Measurements from ENCODE around the gene SDK2.
"Not testable (repeated sequence)": the region's sequence is repeated elsewhere in the genome, so short reads cannot be mapped to it uniquely, and the experiment has no call there.

SDK2 gene

GRCh38 chr17:73474370-73474988, 169.8 kb downstream of the SDK2 start:
- no peak overlapping the region for H3K27ac ChIP-seq (ENCODE audit: low read depth, low read length)

DNA sequence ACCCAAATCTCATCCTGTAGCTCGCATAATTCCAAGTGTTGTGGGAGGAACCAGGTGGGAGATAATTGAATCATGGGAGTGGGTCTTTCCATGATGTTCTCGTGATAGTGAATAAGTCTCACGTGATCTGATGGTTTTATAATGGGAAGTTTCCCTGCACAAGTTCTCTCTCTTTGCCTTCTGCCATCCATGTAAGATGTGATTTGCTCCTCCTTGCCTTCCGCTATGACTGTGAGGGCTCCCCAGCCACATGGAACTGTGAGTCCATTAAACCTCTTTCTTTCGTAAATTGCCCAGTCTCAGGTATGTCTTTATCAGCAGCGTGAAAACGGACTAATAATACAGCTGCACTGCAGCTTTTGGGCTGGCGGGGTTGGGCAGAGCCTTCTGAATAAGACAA, 171.5 kb downstream of the SDK2 start:
- H3K9ac ChIP-seq (ENCODE audit: low read length); H3K27me3 ChIP-seq (ENCODE audit: control insufficient read depth, insufficient read depth, low read length); H3K36me3 ChIP-seq (ENCODE audit: control insufficient read depth, insufficient read depth, low read length); H3K27ac ChIP-seq (ENCODE audit: low read depth, low read length); H3K4me3 ChIP-seq (ENCODE audit: low read length); H3K4me1 ChIP-seq (ENCODE audit: control insufficient read depth, insufficient read depth, low read length): not testable (repeated sequence)

More at GRCh38 chr17:73474370-73474988, 169.8 kb downstream of the SDK2 start:
- Histone ChIP-seq H3K9ac (ENCODE audit: low read length) (no peak overlapping the region), H3K4me3 (ENCODE audit: low read length) (no peak overlapping the region), H3K4me1 (ENCODE audit: control insufficient read depth, insufficient read depth, low read length) (no peaks in the 10 kb centered on the region), H3K36me3 (ENCODE audit: control insufficient read depth, insufficient read depth, low read length) (no peaks in the 10 kb centered on the region), H3K27me3 (ENCODE audit: control insufficient read depth, insufficient read depth, low read length) (no peaks in the 10 kb centered on the region)

GRCh38 chr17:73471924-73472323, 172.3 kb downstream of the SDK2 start:
- Histone ChIP-seq H3K9ac (ENCODE audit: low read length) (no peak overlapping the region), H3K4me3 (ENCODE audit: low read length) (no peak overlapping the region), H3K27me3 (ENCODE audit: control insufficient read depth, insufficient read depth, low read length) (no peaks in the 10 kb centered on the region), H3K36me3 (ENCODE audit: control insufficient read depth, insufficient read depth, low read length) (no peaks in the 10 kb centered on the region), H3K4me1 (ENCODE audit: control insufficient read depth, insufficient read depth, low read length) (no peaks in the 10 kb centered on the region), H3K27ac (ENCODE audit: low read depth, low read length) (no peak overlapping the region)

DNA sequence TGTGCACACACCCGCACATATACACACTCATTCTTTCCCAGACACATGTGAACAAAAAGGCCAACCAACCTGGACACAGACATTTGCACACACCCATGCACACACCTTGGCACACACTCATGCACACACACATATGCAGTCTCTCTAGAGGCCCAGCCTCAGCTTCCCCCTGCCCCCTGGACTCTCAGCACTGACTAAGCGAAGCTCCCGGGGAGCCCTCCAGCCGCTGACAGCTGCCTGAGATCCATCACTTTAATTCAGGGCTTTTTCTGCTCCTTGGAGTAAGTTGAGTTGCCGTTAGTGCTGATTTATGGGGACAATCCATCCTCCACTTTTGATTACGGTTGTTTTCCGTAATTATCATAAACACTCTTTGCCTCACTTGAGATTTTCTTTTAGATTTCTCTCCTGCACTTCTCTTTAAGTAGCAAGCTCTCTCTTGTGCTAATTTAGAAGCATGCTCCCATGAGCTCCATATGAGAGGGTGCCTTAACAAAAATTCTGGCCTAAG, 173.9 kb downstream of the SDK2 start:
- no peak overlapping the region for H3K4me3 ChIP-seq (ENCODE audit: low read length)
- H3K27ac ChIP-seq (ENCODE audit: low read depth, low read length) = no peak overlapping the region
- no peaks in the 10 kb centered on the region for H3K36me3 ChIP-seq (ENCODE audit: control insufficient read depth, insufficient read depth, low read length)
- H3K27me3 ChIP-seq (ENCODE audit: control insufficient read depth, insufficient read depth, low read length) = no peaks in the 10 kb centered on the region
- no peak overlapping the region for H3K9ac ChIP-seq (ENCODE audit: low read length)
- no peaks in the 10 kb centered on the region for H3K4me1 ChIP-seq (ENCODE audit: control insufficient read depth, insufficient read depth, low read length)

DNA sequence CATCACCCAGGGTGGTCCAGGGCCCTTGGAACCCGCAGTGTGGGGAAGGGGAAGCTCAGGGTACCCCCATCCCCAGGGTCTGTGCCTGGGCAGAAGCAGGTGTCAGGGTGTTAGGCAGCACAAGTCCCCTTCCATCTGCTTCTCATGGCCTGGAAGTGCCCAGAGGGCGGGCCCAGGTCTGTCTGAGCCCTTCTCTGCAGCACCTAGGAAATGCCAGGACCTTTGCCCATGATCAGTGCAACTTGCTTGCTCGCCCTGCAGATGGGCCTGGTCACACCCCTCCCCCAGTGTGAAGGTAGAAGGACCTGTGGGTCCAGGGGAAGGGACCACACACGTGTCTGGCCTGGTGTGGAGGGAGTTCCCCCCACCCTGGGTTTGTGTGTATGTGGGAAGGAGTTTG, 174.9 kb downstream of the SDK2 start:
- no peaks in the 10 kb centered on the region for H3K4me1 ChIP-seq (ENCODE audit: control insufficient read depth, insufficient read depth, low read length)

GRCh38 chr17:73468221-73468620, 176.0 kb downstream of the SDK2 start:
- Histone ChIP-seq H3K27me3 (ENCODE audit: control insufficient read depth, insufficient read depth, low read length) (no peaks in the 10 kb centered on the region), H3K4me1 (ENCODE audit: control insufficient read depth, insufficient read depth, low read length) (no peaks in the 10 kb centered on the region)

More for the DNA sequence above, 174.9 kb downstream of the SDK2 start:
- Histone ChIP-seq H3K4me3 (ENCODE audit: low read length) (no peak overlapping the region), H3K36me3 (ENCODE audit: control insufficient read depth, insufficient read depth, low read length) (no peaks in the 10 kb centered on the region), H3K27me3 (ENCODE audit: control insufficient read depth, insufficient read depth, low read length) (no peaks in the 10 kb centered on the region), H3K27ac (ENCODE audit: low read depth, low read length) (no peak overlapping the region), H3K9ac (ENCODE audit: low read length) (no peak overlapping the region)

DNA sequence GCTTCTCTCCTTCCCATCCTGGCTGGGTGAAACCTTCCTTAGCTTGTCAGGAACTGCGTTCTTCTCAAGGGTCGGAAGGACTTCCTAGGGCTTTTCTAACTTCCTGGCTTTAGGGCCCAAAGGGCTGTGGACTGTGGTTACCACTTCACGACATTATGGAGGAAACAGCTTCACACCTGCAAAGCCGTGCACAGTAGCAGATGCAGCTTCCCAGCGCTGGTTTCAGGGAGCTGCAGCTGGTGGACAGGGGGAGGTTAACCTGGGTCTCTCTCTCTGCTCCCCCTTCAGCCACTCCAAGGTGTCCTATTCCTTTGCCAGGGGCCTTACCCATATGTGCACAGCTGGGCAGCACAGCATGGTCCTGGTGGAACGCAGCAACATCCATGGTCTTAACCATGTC, 176.6 kb downstream of the SDK2 start:
- Histone ChIP-seq H3K27me3 (ENCODE audit: control insufficient read depth, insufficient read depth, low read length) (no peaks in the 10 kb centered on the region), H3K9ac (ENCODE audit: low read length) (no peak overlapping the region), H3K27ac (ENCODE audit: low read depth, low read length) (no peak overlapping the region), H3K36me3 (ENCODE audit: control insufficient read depth, insufficient read depth, low read length) (no peaks in the 10 kb centered on the region), H3K4me1 (ENCODE audit: control insufficient read depth, insufficient read depth, low read length) (no peaks in the 10 kb centered on the region), H3K4me3 (ENCODE audit: low read length) (no peak overlapping the region)

More at GRCh38 chr17:73468221-73468620, 176.0 kb downstream of the SDK2 start:
- Histone ChIP-seq H3K27ac (ENCODE audit: low read depth, low read length) (no peak overlapping the region), H3K36me3 (ENCODE audit: control insufficient read depth, insufficient read depth, low read length) (no peaks in the 10 kb centered on the region), H3K4me3 (ENCODE audit: low read length) (no peak overlapping the region), H3K9ac (ENCODE audit: low read length) (no peak overlapping the region)

GRCh38 chr17:73466704-73467433, 177.4 kb downstream of the SDK2 start:
- no peaks in the 10 kb centered on the region for H3K4me1 ChIP-seq (ENCODE audit: control insufficient read depth, insufficient read depth, low read length)
- no peak overlapping the region for H3K27ac ChIP-seq (ENCODE audit: low read depth, low read length)
- H3K9ac ChIP-seq (ENCODE audit: low read length) = no peak overlapping the region
- no peak overlapping the region for H3K4me3 ChIP-seq (ENCODE audit: low read length)
- no peaks in the 10 kb centered on the region for H3K27me3 ChIP-seq (ENCODE audit: control insufficient read depth, insufficient read depth, low read length)
- no peaks in the 10 kb centered on the region for H3K36me3 ChIP-seq (ENCODE audit: control insufficient read depth, insufficient read depth, low read length)

GRCh38 chr17:73465953-73466230, 178.4 kb downstream of the SDK2 start:
- Histone ChIP-seq H3K4me3 (ENCODE audit: low read length) (no peak overlapping the region), H3K36me3 (ENCODE audit: control insufficient read depth, insufficient read depth, low read length) (no peaks in the 10 kb centered on the region), H3K27me3 (ENCODE audit: control insufficient read depth, insufficient read depth, low read length) (no peaks in the 10 kb centered on the region), H3K4me1 (ENCODE audit: control insufficient read depth, insufficient read depth, low read length) (no peaks in the 10 kb centered on the region), H3K27ac (ENCODE audit: low read depth, low read length) (no peak overlapping the region), H3K9ac (ENCODE audit: low read length) (no peak overlapping the region)

GRCh38 chr17:73465130-73465952, 178.9 kb downstream of the SDK2 start:
- no peaks in the 10 kb centered on the region for H3K4me1 ChIP-seq (ENCODE audit: control insufficient read depth, insufficient read depth, low read length)
- H3K36me3 ChIP-seq (ENCODE audit: control insufficient read depth, insufficient read depth, low read length) = no peaks in the 10 kb centered on the region
- no peak overlapping the region for H3K4me3 ChIP-seq (ENCODE audit: low read length)
- H3K9ac ChIP-seq (ENCODE audit: low read length) = no peak overlapping the region
- H3K27me3 ChIP-seq (ENCODE audit: control insufficient read depth, insufficient read depth, low read length) = no peaks in the 10 kb centered on the region
- no peak overlapping the region for H3K27ac ChIP-seq (ENCODE audit: low read depth, low read length)

- no peak overlapping the region for H3K9ac ChIP-seq (ENCODE audit: low read length)
Measured at GRCh38 chr17:73464447-73464846, 179.8 kb downstream of the SDK2 start.

GRCh38 chr17:73463821-73464220, 180.4 kb downstream of the SDK2 start:
- Histone ChIP-seq H3K27ac (ENCODE audit: low read depth, low read length) (no peak overlapping the region), H3K27me3 (ENCODE audit: control insufficient read depth, insufficient read depth, low read length) (no peaks in the 10 kb centered on the region), H3K36me3 (ENCODE audit: control insufficient read depth, insufficient read depth, low read length) (no peaks in the 10 kb centered on the region), H3K4me1 (ENCODE audit: control insufficient read depth, insufficient read depth, low read length) (no peaks in the 10 kb centered on the region), H3K9ac (ENCODE audit: low read length) (no peak overlapping the region), H3K4me3 (ENCODE audit: low read length) (no peak overlapping the region)

More at GRCh38 chr17:73464447-73464846, 179.8 kb downstream of the SDK2 start:
- no peak overlapping the region for H3K4me3 ChIP-seq (ENCODE audit: low read length)
- H3K36me3 ChIP-seq (ENCODE audit: control insufficient read depth, insufficient read depth, low read length) = no peaks in the 10 kb centered on the region
- no peaks in the 10 kb centered on the region for H3K4me1 ChIP-seq (ENCODE audit: control insufficient read depth, insufficient read depth, low read length)
- no peaks in the 10 kb centered on the region for H3K27me3 ChIP-seq (ENCODE audit: control insufficient read depth, insufficient read depth, low read length)
- no peak overlapping the region for H3K27ac ChIP-seq (ENCODE audit: low read depth, low read length)

Data from rectal smooth muscle tissue (tissue), 1 donor.